ENCODE measurements around the gene IARS1. TPM values are rescaled to one million over a fixed set of nuclear protein-coding genes. Genes with fewer than 3 reads are reported as not detected.

The IARS1 gene
- total and polyA plus RNA-seq, 4 donors = 21.6 to 120 (median 82.0) TPM

GRCh38 chr9:92327283-92327850 lies 33.9 kb upstream of the IARS1 start:
- Histone ChIP-seq H3K4me3 (no peak overlapping the region), H3K27ac (ENCODE audit: low read depth in 1 of 2, low read length in 1 of 2) (no peak overlapping the region), H3K9ac (ENCODE audit: insufficient read depth in 1 of 2, low read length in 2 of 2) (no peak overlapping the region), H3K9me3 (ENCODE audit: control insufficient read depth in 4 of 4, insufficient read depth in 3 of 4, low read length in 3 of 4) (no peaks in the 10 kb centered on the region), H3K4me1 (ENCODE audit: control insufficient read depth in 5 of 5, insufficient read depth in 5 of 5, low read length in 5 of 5) (peaks cover 0 to 17% (median 4%) of the 10 kb centered on the region in 5 donors), H3K27me3 (ENCODE audit: control insufficient read depth in 3 of 3, insufficient read depth in 3 of 3, low read length in 2 of 3) (no peaks in the 10 kb centered on the region), H3K36me3 (ENCODE audit: control insufficient read depth in 4 of 4, insufficient read depth in 4 of 4, low read length in 4 of 4) (peaks cover 0 to 10% (median 7%) of the 10 kb centered on the region in 4 donors)
- no peak for TF ChIP-seq CTCF (IDR thresholded peaks at IDR 0.05; ENCODE audit: control extremely low read depth, extremely low read depth)
- ATAC-seq (ENCODE audit: insufficient read depth, low FRiP score) (no peak), DNase-seq (no peak)
- 73 to 79% methylated on average over 2 of the region's 2 CpGs for WGBS, 2 donors

- H3K9ac ChIP-seq (ENCODE audit: insufficient read depth in 1 of 2, low read length in 2 of 2) = peak overlapping the region; percentile 60 to 66
- DNase-seq = peak in 1 of 3 donors; percentile 14
- no peak for TF ChIP-seq CTCF (IDR thresholded peaks at IDR 0.05; ENCODE audit: control extremely low read depth, extremely low read depth)
- H3K4me3 ChIP-seq = peak overlapping the region; percentile 71
- 1 to 2% methylated on average over 30 of the region's 30 CpGs for WGBS, 2 donors
- ATAC-seq (ENCODE audit: insufficient read depth, low FRiP score) = no peak
- no peaks in the 10 kb centered on the region for H3K27me3 ChIP-seq (ENCODE audit: control insufficient read depth in 3 of 3, insufficient read depth in 3 of 3, low read length in 2 of 3)
- H3K36me3 ChIP-seq (ENCODE audit: control insufficient read depth in 4 of 4, insufficient read depth in 4 of 4, low read length in 4 of 4) = peaks cover 0 to 10% (median 9%) of the 10 kb centered on the region in 4 donors
- peaks cover 0 to 17% (median 4%) of the 10 kb centered on the region in 5 donors for H3K4me1 ChIP-seq (ENCODE audit: control insufficient read depth in 5 of 5, insufficient read depth in 5 of 5, low read length in 5 of 5)
- H3K9me3 ChIP-seq (ENCODE audit: control insufficient read depth in 4 of 4, insufficient read depth in 3 of 4, low read length in 3 of 4) = no peaks in the 10 kb centered on the region
- peak overlapping the region; percentile 92 to 96 for H3K27ac ChIP-seq (ENCODE audit: low read depth in 1 of 2, low read length in 1 of 2)
Measured at GRCh38 chr9:92325991-92326500, 32.5 kb upstream of the IARS1 start.

GRCh38 chr9:92325269-92325990 lies 31.9 kb upstream of the IARS1 start, which contains the start of the genes CENPP and NOL8:
CENPP (plus strand) TSS chr9:92325953.
NOL8 (minus strand) TSS chr9:92325350; CDS start chr9:92324161, 1,189 bp downstream.
- WGBS, 2 donors = 0% methylated on average over 54 to 55 of the region's 55 CpGs
- Histone ChIP-seq H3K27ac (ENCODE audit: low read depth in 1 of 2, low read length in 1 of 2) (peak within 1 kb of the TSS; percentile 92 to 96), H3K27me3 (ENCODE audit: control insufficient read depth in 3 of 3, insufficient read depth in 3 of 3, low read length in 2 of 3) (no peaks in the 10 kb centered on the region), H3K9ac (ENCODE audit: insufficient read depth in 1 of 2, low read length in 2 of 2) (peak within 1 kb of the TSS; percentile 60 to 95), H3K4me1 (ENCODE audit: control insufficient read depth in 5 of 5, insufficient read depth in 5 of 5, low read length in 5 of 5) (peaks cover 0 to 17% (median 4%) of the 10 kb centered on the region in 5 donors), H3K36me3 (ENCODE audit: control insufficient read depth in 4 of 4, insufficient read depth in 4 of 4, low read length in 4 of 4) (peaks cover 0 to 10% (median 9%) of the 10 kb centered on the region in 4 donors), H3K4me3 (peak within 1 kb of the TSS; percentile 71), H3K9me3 (ENCODE audit: control insufficient read depth in 4 of 4, insufficient read depth in 3 of 4, low read length in 3 of 4) (no peaks in the 10 kb centered on the region)
- ATAC-seq (ENCODE audit: insufficient read depth, low FRiP score) = peak; percentile 95
- no peak for TF ChIP-seq CTCF (IDR thresholded peaks at IDR 0.05; ENCODE audit: control extremely low read depth, extremely low read depth)
- peak; percentile 89 to 96 (median 95) for DNase-seq
